ENCODE data around the gene CAPZB. TPM values are rescaled to one million over a fixed set of nuclear protein-coding genes. Genes with fewer than 3 reads are reported as not detected.
A peak's percentile ranks its signal among the peaks of the same experiment; 100 is the strongest.

Gene CAPZB
- polyA plus RNA-seq, 1 of the 3 experiments (the other 2 are of a cell fraction): 122 TPM

- no peaks in the 10 kb centered on the region for H3F3A ChIP-seq (replicated peaks; ENCODE audit: insufficient read depth)
- ChIA-PET CTCF (interaction anchor here (0.6 to 13.7 kb wide), 38 partner anchors 8 to 437 kb away, joined by 3 to 235 read pairs (median 6); partner anchors contain the start of gene NBL1), POLR2A (no interaction called here)
- no peak overlapping the region for H3K9ac ChIP-seq
- H3K4me2 ChIP-seq: no peak overlapping the region
- no peaks in the 10 kb centered on the region for H3K9me2 ChIP-seq
- H3K27ac ChIP-seq (ENCODE audit: low read depth in 2 of 2, low read length in 1 of 2): peak overlapping the region in 1 of 2 experiments; percentile 80; a peak in 2 of 4 replicates
- no peak overlapping the region for H2AFZ ChIP-seq (ENCODE audit: low read depth)
- peak; percentile 90 for DNase-seq
- H3K79me2 ChIP-seq (ENCODE audit: insufficient read depth): peaks cover 6% of the 10 kb centered on the region; the same call in 1 of the 2 replicates
- H3K27me3 ChIP-seq (ENCODE audit: insufficient read depth): no peaks in the 10 kb centered on the region
- 75% methylated on average over 10 of the region's 12 CpGs for WGBS (ENCODE audit: low lambda C conversion rate)
- TF ChIP-seq NRF1 (IDR thresholded peaks at IDR 0.05; ENCODE audit: low read depth, low read length) (peak; percentile 45; the same call in 1 of the 2 replicates), NFIC (IDR thresholded peaks at IDR 0.05; ENCODE audit: borderline replicate concordance) (no peak), TAF1 (IDR thresholded peaks at IDR 0.05; ENCODE audit: borderline replicate concordance, low read depth, low read length) (no peak), PBX3 (IDR thresholded peaks at IDR 0.05) (no peak), USF1 (IDR thresholded peaks at IDR 0.05; ENCODE audit: borderline replicate concordance, low read depth) (no peak), RCOR1 (IDR thresholded peaks at IDR 0.05; ENCODE audit: low read length) (0 out of 2 replicates have a peak, but pooled peaks have one; percentile 12), GABPA (IDR thresholded peaks at IDR 0.05; ENCODE audit: low read depth) (no peak), MXI1 (IDR thresholded peaks at IDR 0.05; ENCODE audit: low read depth, low read length) (0 out of 2 replicates have a peak, but pooled peaks have one; percentile 23), USF2 (IDR thresholded peaks at IDR 0.05; ENCODE audit: borderline replicate concordance, low read depth, low read length) (no peak), SMC3 (IDR thresholded peaks at IDR 0.05; ENCODE audit: low read depth, low read length) (peak; percentile 84), MAX (IDR thresholded peaks at IDR 0.05; ENCODE audit: low read depth) (no peak), RAD21 (IDR thresholded peaks at IDR 0.05; ENCODE audit: low read length) (peak; percentile 90), FOXJ3 (CRISPR knock-in tag; IDR thresholded peaks at IDR 0.05) (no peak), CTCF (IDR thresholded peaks at IDR 0.05) (peak; percentile 81)
- no peak overlapping the region; a peak in 1 of 4 replicates for H3K4me3 ChIP-seq (ENCODE audit: low read depth in 2 of 2, low read length in 1 of 2)
- H4K20me1 ChIP-seq (ENCODE audit: insufficient read depth): peaks cover 10% of the 10 kb centered on the region; the same call in 1 of the 2 replicates
- peaks cover 0 to 70% of the 10 kb centered on the region in 2 experiments; a peak in 1 of 4 replicates for H3K4me1 ChIP-seq (ENCODE audit: control insufficient read depth in 1 of 2, insufficient read depth in 2 of 2, low read depth in 1 of 2, low read length in 1 of 2)
- H3K9me3 ChIP-seq: no peaks in the 10 kb centered on the region
- H3K36me3 ChIP-seq (replicated peaks in 1 of 2; ENCODE audit: control insufficient read depth in 1 of 2, insufficient read depth in 2 of 2, low read length in 1 of 2): peaks cover 11 to 57% of the 10 kb centered on the region in 2 experiments
Measured at GRCh38 chr1:19344372-19344810, 140.9 kb downstream of the CAPZB start.

All from SK-N-SH (cell line).